Measurements from ENCODE around the gene KLRC4.

Gene KLRC4

GRCh38 chr12:10366875-10367274 is 42.7 kb downstream of the KLRC4 start:
- H3K9me3 ChIP-seq = peaks cover 19% of the 10 kb centered on the region
- no peak overlapping the region for H3K4me2 ChIP-seq
- H4K20me1 ChIP-seq = no peaks in the 10 kb centered on the region
- H3K9ac ChIP-seq = no peak overlapping the region
- H3K27me3 ChIP-seq = no peaks in the 10 kb centered on the region
- TF ChIP-seq Cebpa-rat (IDR thresholded peaks at IDR 0.05) = no peak
- no peaks in the 10 kb centered on the region for H3K36me3 ChIP-seq
- H3K4me1 ChIP-seq = peaks cover 40% of the 10 kb centered on the region
- H3K4me3 ChIP-seq = no peak overlapping the region
- H3K27ac ChIP-seq = no peak overlapping the region

- Histone ChIP-seq H3K4me3 (peak overlapping the region; percentile 74), H3K27me3 (no peaks in the 10 kb centered on the region), H3K9me3 (peaks cover 19% of the 10 kb centered on the region), H3K36me3 (no peaks in the 10 kb centered on the region), H3K27ac (peak overlapping the region; percentile 91), H4K20me1 (no peaks in the 10 kb centered on the region), H3K4me2 (peak overlapping the region; percentile 98), H3K4me1 (peaks cover 48% of the 10 kb centered on the region), H3K9ac (peak overlapping the region; percentile 83)
- TF ChIP-seq Cebpa-rat (IDR thresholded peaks at IDR 0.05) = no peak
These were observed 43.7 kb downstream of the KLRC4 start for GRCh38 chr12:10365696-10366405.

- peak overlapping the region; percentile 74 for H3K4me3 ChIP-seq
- H3K36me3 ChIP-seq = no peaks in the 10 kb centered on the region
- peak overlapping the region; percentile 91 for H3K27ac ChIP-seq
- TF ChIP-seq Cebpa-rat (IDR thresholded peaks at IDR 0.05) = no peak
- H3K9ac ChIP-seq = peak overlapping the region; percentile 83
- peak overlapping the region; percentile 98 for H3K4me2 ChIP-seq
- no peaks in the 10 kb centered on the region for H4K20me1 ChIP-seq
- no peaks in the 10 kb centered on the region for H3K27me3 ChIP-seq
- H3K9me3 ChIP-seq = peaks cover 19% of the 10 kb centered on the region
- peaks cover 49% of the 10 kb centered on the region for H3K4me1 ChIP-seq
These were observed 44.5 kb downstream of the KLRC4 start for GRCh38 chr12:10364815-10365622.

GRCh38 chr12:10363914-10364814 is 45.4 kb downstream of the KLRC4 start:
- TF ChIP-seq Cebpa-rat (IDR thresholded peaks at IDR 0.05) = no peak
- H3K4me1 ChIP-seq = peaks cover 49% of the 10 kb centered on the region

GRCh38 chr12:10363658-10363913 is 46.0 kb downstream of the KLRC4 start:
- Histone ChIP-seq H3K4me2 (peak overlapping the region; percentile 98), H3K4me1 (peaks cover 49% of the 10 kb centered on the region), H3K27ac (peak overlapping the region; percentile 91), H3K36me3 (no peaks in the 10 kb centered on the region), H3K9ac (peak overlapping the region; percentile 83), H3K4me3 (peak overlapping the region; percentile 74), H3K9me3 (peaks cover 17% of the 10 kb centered on the region), H4K20me1 (no peaks in the 10 kb centered on the region), H3K27me3 (no peaks in the 10 kb centered on the region)
- no peak for TF ChIP-seq Cebpa-rat (IDR thresholded peaks at IDR 0.05)

More at GRCh38 chr12:10363914-10364814, 45.4 kb downstream of the KLRC4 start:
- Histone ChIP-seq H3K9ac (peak overlapping the region; percentile 83), H3K4me3 (peak overlapping the region; percentile 74), H3K4me2 (peak overlapping the region; percentile 98), H3K9me3 (peaks cover 19% of the 10 kb centered on the region), H3K36me3 (no peaks in the 10 kb centered on the region), H4K20me1 (no peaks in the 10 kb centered on the region), H3K27ac (peak overlapping the region; percentile 91), H3K27me3 (no peaks in the 10 kb centered on the region)

- Histone ChIP-seq H4K20me1 (no peaks in the 10 kb centered on the region), H3K27me3 (no peaks in the 10 kb centered on the region), H3K9ac (peak overlapping the region; percentile 50; the same call in 1 of the 2 replicates), H3K4me1 (peaks cover 49% of the 10 kb centered on the region), H3K36me3 (no peaks in the 10 kb centered on the region), H3K27ac (peak overlapping the region; percentile 91), H3K9me3 (peaks cover 12% of the 10 kb centered on the region), H3K4me2 (peak overlapping the region; percentile 98), H3K4me3 (peak overlapping the region; percentile 74; the same call in 1 of the 2 replicates)
- TF ChIP-seq Cebpa-rat (IDR thresholded peaks at IDR 0.05) = no peak
These were observed 46.5 kb downstream of the KLRC4 start for GRCh38 chr12:10362828-10363657.

- Histone ChIP-seq H3K4me2 (peak overlapping the region; percentile 98), H3K27ac (no peak overlapping the region), H3K4me1 (peaks cover 54% of the 10 kb centered on the region), H3K9me3 (peaks cover 5% of the 10 kb centered on the region), H3K9ac (no peak overlapping the region), H3K4me3 (no peak overlapping the region), H3K36me3 (no peaks in the 10 kb centered on the region), H3K27me3 (no peaks in the 10 kb centered on the region), H4K20me1 (no peaks in the 10 kb centered on the region)
- TF ChIP-seq Cebpa-rat (IDR thresholded peaks at IDR 0.05) = no peak
These were observed 47.2 kb downstream of the KLRC4 start for GRCh38 chr12:10362325-10362724.

GRCh38 chr12:10361622-10362021 is 47.9 kb downstream of the KLRC4 start:
- no peaks in the 10 kb centered on the region for H3K27me3 ChIP-seq
- H3K27ac ChIP-seq = no peak overlapping the region
- H3K4me1 ChIP-seq = peaks cover 54% of the 10 kb centered on the region
- H3K36me3 ChIP-seq = no peaks in the 10 kb centered on the region
- H3K4me3 ChIP-seq = no peak overlapping the region
- no peaks in the 10 kb centered on the region for H4K20me1 ChIP-seq
- no peak for TF ChIP-seq Cebpa-rat (IDR thresholded peaks at IDR 0.05)
- H3K9me3 ChIP-seq = no peaks in the 10 kb centered on the region; the same call in 1 of the 2 replicates
- no peak overlapping the region; the same call in 1 of the 2 replicates for H3K4me2 ChIP-seq
- H3K9ac ChIP-seq = no peak overlapping the region

GRCh38 chr12:10361084-10361483 is 48.5 kb downstream of the KLRC4 start:
- H3K4me2 ChIP-seq = peak overlapping the region; percentile 19; the same call in 1 of the 2 replicates
- no peaks in the 10 kb centered on the region for H4K20me1 ChIP-seq
- H3K4me1 ChIP-seq = peaks cover 50% of the 10 kb centered on the region
- no peaks in the 10 kb centered on the region for H3K36me3 ChIP-seq
- no peak for TF ChIP-seq Cebpa-rat (IDR thresholded peaks at IDR 0.05)
- no peak overlapping the region for H3K9ac ChIP-seq
- no peak overlapping the region for H3K27ac ChIP-seq
- H3K9me3 ChIP-seq = no peaks in the 10 kb centered on the region; the same call in 1 of the 2 replicates
- H3K4me3 ChIP-seq = no peak overlapping the region
- H3K27me3 ChIP-seq = no peaks in the 10 kb centered on the region

Data from BLaER1 (cell line).